SU-DHL-6 (cell line): Measurements from ENCODE around the gene MXI1.
"Not testable (repeated sequence)": the region's sequence is repeated elsewhere in the genome, so short reads cannot be mapped to it uniquely, and the experiment has no call there.

Experiments used
- H2AFZ ChIP-seq: fragments of 200-600 bp; sonication (generic); 2 replicates; pipeline ENCODE4 v1.6.1; 2014; ENCODE audit warnings: low read depth, mild to moderate bottlenecking, moderate library complexity, mixed read lengths, antibody characterized with exemption, low read length; ENCODE audit not compliant: severe bottlenecking
- H3F3A ChIP-seq: fragments of 200-600 bp; shearing (Covaris generic); 2 replicates; pipeline ENCODE4 v1.6.0; 2016; ENCODE audit warnings: antibody characterized with exemption, mild to moderate bottlenecking; ENCODE audit not compliant: insufficient read depth
- H3K27ac ChIP-seq: fragments of 200-600 bp; sonication (generic); 2 replicates; pipeline ENCODE4 v1.5.1; 2016; ENCODE audit warnings: low read depth, mild to moderate bottlenecking, low read length, moderate library complexity, mixed read lengths
- H3K27me3 ChIP-seq: fragments of 200-600 bp; sonication (generic), shearing (Covaris generic); 2 replicates; pipeline ENCODE4 v1.6.0; 2014; ENCODE audit warnings: mild to moderate bottlenecking, low read length
- H3K36me3 ChIP-seq: fragments of 200-600 bp; sonication (generic); 2 replicates; pipeline ENCODE4 v1.6.1; 2014; ENCODE audit warnings: mild to moderate bottlenecking, low read length, mixed read lengths
- H3K4me2 ChIP-seq: fragments of 300-600, 200-600 bp; shearing (Covaris generic), sonication (generic); 2 replicates; pipeline ENCODE4 v1.6.0; 2014; ENCODE audit warnings: low read length, low read depth, mild to moderate bottlenecking; ENCODE audit not compliant: poor library complexity, severe bottlenecking
- H3K4me3 ChIP-seq: fragments of 200-600 bp; sonication (generic); 2 replicates; pipeline ENCODE4 v1.5.1; 2014; ENCODE audit warnings: antibody characterized with exemption, low read length, mild to moderate bottlenecking, mixed read lengths; ENCODE audit not compliant: insufficient read depth, poor library complexity, severe bottlenecking
- H3K79me2 ChIP-seq: fragments of 200-600 bp; sonication (generic); 2 replicates; pipeline ENCODE4 v1.6.1; 2014; ENCODE audit warnings: mild to moderate bottlenecking, low read length, moderate library complexity; ENCODE audit not compliant: insufficient read depth
- H3K9ac ChIP-seq: fragments of 200-600 bp; sonication (generic); 2 replicates; pipeline ENCODE4 v1.7.0; 2014; ENCODE audit warnings: mild to moderate bottlenecking, low read length
- H3K9me2 ChIP-seq: fragments of 200-600 bp; sonication (generic); replicated peaks from 2 replicates; pipeline ENCODE4 v1.6.1; 2014; ENCODE audit warnings: low read length; ENCODE audit not compliant: insufficient read depth
- H3K9me3 ChIP-seq: fragments of 200-600 bp; sonication (generic); 2 replicates; pipeline ENCODE4 v1.6.1; 2014; ENCODE audit warnings: low read length, mixed read lengths; ENCODE audit not compliant: insufficient read depth
- H4K20me1 ChIP-seq: fragments of 200-600 bp; sonication (generic); 2 replicates; pipeline ENCODE4 v1.6.1; 2014; ENCODE audit warnings: low read depth, mild to moderate bottlenecking, antibody characterized with exemption, low read length, moderate library complexity, mixed read lengths
- CTCF ChIP-seq: fragments of 200-600 bp; sonication (generic); IDR thresholded peaks from one replicate; pipeline ENCODE4 v1.5.1; 2017; ENCODE audit warnings: antibody characterized with exemption, mild to moderate bottlenecking, low read length, moderate library complexity; ENCODE audit not compliant: insufficient read depth, poor library complexity, severe bottlenecking
- EZH2phosphoT487 ChIP-seq: fragments of 200-600 bp; sonication (generic), shearing (Covaris generic); conservative IDR thresholded peaks from 2 replicates; pipeline ENCODE4 v1.6.1; 2018; ENCODE audit warnings: mild to moderate bottlenecking, antibody characterized with exemption, low read length, moderate library complexity, mixed read lengths

Gene MXI1

GRCh38 chr10:110200503-110200902, 6.9 kb upstream of the MXI1 start:
- Histone ChIP-seq H3K4me3 (no peak overlapping the region), H3K27me3 (no peaks in the 10 kb centered on the region), H3K79me2 (no peaks in the 10 kb centered on the region), H2AFZ (no peak overlapping the region), H3K9me3 (no peaks in the 10 kb centered on the region), H3K9ac (no peak overlapping the region), H4K20me1 (no peaks in the 10 kb centered on the region), H3K4me2 (no peak overlapping the region), H3K27ac (no peak overlapping the region), H3F3A (no peaks in the 10 kb centered on the region), H3K36me3 (no peaks in the 10 kb centered on the region), H3K9me2 (no peaks in the 10 kb centered on the region)
- TF ChIP-seq CTCF (no peak), EZH2phosphoT487 (no peak)

GRCh38 chr10:110201046-110201445, 6.4 kb upstream of the MXI1 start:
- not testable (repeated sequence) for H2AFZ ChIP-seq, H3K27me3 ChIP-seq, H3K36me3 ChIP-seq, H4K20me1 ChIP-seq, H3F3A ChIP-seq, H3K4me2 ChIP-seq, H3K9me3 ChIP-seq, H3K79me2 ChIP-seq, H3K9ac ChIP-seq, H3K9me2 ChIP-seq, H3K4me3 ChIP-seq, H3K27ac ChIP-seq

GRCh38 chr10:110203500-110204455, 3.6 kb upstream of the MXI1 start:
- Histone ChIP-seq H3F3A (peaks cover 6% of the 10 kb centered on the region; the same call in 1 of the 2 replicates), H3K4me3 (no peak overlapping the region), H3K9me2 (no peaks in the 10 kb centered on the region), H2AFZ (no peak overlapping the region), H4K20me1 (no peaks in the 10 kb centered on the region), H3K4me2 (no peak overlapping the region), H3K9ac (no peak overlapping the region), H3K27me3 (no peaks in the 10 kb centered on the region), H3K36me3 (no peaks in the 10 kb centered on the region), H3K79me2 (no peaks in the 10 kb centered on the region), H3K27ac (no peak overlapping the region), H3K9me3 (no peaks in the 10 kb centered on the region)
- TF ChIP-seq CTCF: no peak
- TF ChIP-seq EZH2phosphoT487: no peak

- Histone ChIP-seq H3K9me2 (no peaks in the 10 kb centered on the region), H3K9me3 (no peaks in the 10 kb centered on the region), H3K79me2 (no peaks in the 10 kb centered on the region), H3K27me3 (no peaks in the 10 kb centered on the region), H3K4me2 (no peak overlapping the region), H3K9ac (no peak overlapping the region), H2AFZ (no peak overlapping the region), H3K4me3 (no peak overlapping the region), H3K27ac (no peak overlapping the region), H3F3A (peaks cover 9% of the 10 kb centered on the region; the same call in 1 of the 2 replicates), H4K20me1 (no peaks in the 10 kb centered on the region), H3K36me3 (no peaks in the 10 kb centered on the region)
- no peak for TF ChIP-seq CTCF
- no peak for TF ChIP-seq EZH2phosphoT487
These were observed 2.2 kb upstream of the MXI1 start for GRCh38 chr10:110205051-110205675.
